WTC11 (cell line): ENCODE results near the gene DNAH14. TPM values are rescaled to one million over a fixed set of nuclear protein-coding genes. Genes with fewer than 3 reads are reported as not detected.

Source experiments
- ATAC-seq: fragments of 200-7000 bp; cut with Tn5 transposase; 2 replicates; pipeline ENCODE4 v1.10.0; 2021; ENCODE audit warnings: mild to moderate bottlenecking, moderate library complexity
- CTCF ChIA-PET: fragments of 300-600 bp; sonication (Branson Sonifier 250); formaldehyde crosslinking; loops from one replicate; lab custom pipeline; 2021; ENCODE audit warnings: antibody characterized with exemption; lab: Charles Lee
- POLR2A ChIA-PET: fragments of 350-600 bp; sonication (Branson Sonifier 250); formaldehyde crosslinking; loops from one replicate; lab custom pipeline; 2021; ENCODE audit warnings: antibody characterized with exemption; lab: Charles Lee
- DNase-seq: peaks from one replicate; pipeline ENCODE4 v3.0.0; 2021; ENCODE audit warnings: low spot score
- H3K27ac Mint-ChIP-seq: 2 replicates; pipeline ENCODE4 v1.8.0; 2021; ENCODE audit warnings: mixed read lengths
- H3K27me3 Mint-ChIP-seq: 2 replicates; pipeline ENCODE4 v1.8.0; 2021; ENCODE audit warnings: low read depth, mild to moderate bottlenecking, moderate library complexity, mixed read lengths
- H3K36me3 Mint-ChIP-seq: 2 replicates; pipeline ENCODE4 v1.8.0; 2021; ENCODE audit warnings: mixed read lengths
- H3K4me1 Mint-ChIP-seq: 2 replicates; pipeline ENCODE4 v1.8.0; 2022; ENCODE audit warnings: mixed read lengths
- H3K4me3 Mint-ChIP-seq: 2 replicates; pipeline ENCODE4 v1.8.0; 2021; ENCODE audit warnings: mild to moderate bottlenecking, moderate library complexity, mixed read lengths
- H3K9me3 Mint-ChIP-seq: 2 replicates; pipeline ENCODE4 v1.8.0; 2021; ENCODE audit warnings: mixed read lengths
- CREB1 ChIP-seq: sonication (generic); formaldehyde crosslinking; IDR thresholded peaks from 2 replicates; pipeline ENCODE4 v1.8.0; 2023; ENCODE audit warnings: mild to moderate bottlenecking, missing genetic modification reagents
- ELF4 ChIP-seq: sonication (generic); formaldehyde crosslinking; IDR thresholded peaks from 2 replicates; pipeline ENCODE4 v1.8.1; 2022; ENCODE audit warnings: low read depth, mild to moderate bottlenecking, moderate library complexity, missing genetic modification reagents
- GABPB1 ChIP-seq: sonication (generic); formaldehyde crosslinking; IDR thresholded peaks from 2 replicates; pipeline ENCODE4 v1.8.1; 2023; ENCODE audit warnings: mild to moderate bottlenecking, missing genetic modification reagents
- GTF2I ChIP-seq: fragments of 250-450 bp; sonication (Bioruptor Pico); conservative IDR thresholded peaks from 2 replicates; pipeline ENCODE4 v1.4.0; 2021; ENCODE audit warnings: mild to moderate bottlenecking
- IRF2 ChIP-seq: sonication (generic); formaldehyde crosslinking; IDR thresholded peaks from 2 replicates; pipeline ENCODE4 v1.8.0; 2022; ENCODE audit warnings: low read depth, missing genetic modification reagents, borderline replicate concordance
- NFE2L1 ChIP-seq: sonication (generic); formaldehyde crosslinking; IDR thresholded peaks from 2 replicates; pipeline ENCODE4 v1.8.1; 2023; ENCODE audit warnings: missing genetic modification reagents
- NFYB ChIP-seq: sonication (generic); formaldehyde crosslinking; conservative IDR thresholded peaks from 2 replicates; pipeline ENCODE4 v1.8.0; 2022; ENCODE audit warnings: low read depth, missing genetic modification reagents
- PRRX2 ChIP-seq: fragments of 250-450 bp; sonication (Bioruptor Pico); IDR thresholded peaks from 2 replicates; pipeline ENCODE4 v1.8.0; 2021; ENCODE audit warnings: mild to moderate bottlenecking
- TCF7 ChIP-seq: sonication (generic); formaldehyde crosslinking; IDR thresholded peaks from 2 replicates; pipeline ENCODE4 v1.8.0; 2022; ENCODE audit warnings: mild to moderate bottlenecking, low read depth, missing genetic modification reagents, moderate library complexity
- ZNF232 ChIP-seq: sonication (generic); formaldehyde crosslinking; IDR thresholded peaks from 2 replicates; pipeline ENCODE4 v1.8.0; 2022; ENCODE audit warnings: mild to moderate bottlenecking, missing genetic modification reagents
- ZNF396 ChIP-seq: fragments of 250-450 bp; sonication (Bioruptor Pico); IDR thresholded peaks from 2 replicates; pipeline ENCODE4 v1.8.0; 2021; ENCODE audit warnings: mild to moderate bottlenecking, moderate library complexity, borderline replicate concordance
- total RNA-seq: library from RNA; stranded (reverse); gene quantifications from 3 replicates; pipeline ENCODE4 v1.2.3, GENCODE V29; 2021
- TF ChIP-seq, protein P1 (sequence below): sonication (generic); formaldehyde crosslinking; IDR thresholded peaks from 2 replicates; pipeline ENCODE4 v1.8.0; 2022; ENCODE audit warnings: mild to moderate bottlenecking, missing genetic modification reagents
- TF ChIP-seq, protein P2 (sequence below): sonication (generic); formaldehyde crosslinking; IDR thresholded peaks from 2 replicates; pipeline ENCODE4 v1.8.0; 2023; ENCODE audit warnings: missing genetic modification reagents, mild to moderate bottlenecking, borderline replicate concordance
- TF ChIP-seq, protein P3 (sequence below): fragments of 250-450 bp; sonication (Bioruptor Pico); conservative IDR thresholded peaks from 2 replicates; pipeline ENCODE4 v1.9.0; 2021; ENCODE audit warnings: mild to moderate bottlenecking
- TF ChIP-seq, protein P4 (sequence below): sonication (generic); formaldehyde crosslinking; IDR thresholded peaks from 2 replicates; pipeline ENCODE4 v1.8.1; 2022; ENCODE audit warnings: missing genetic modification reagents, borderline replicate concordance
- TF ChIP-seq, protein P5 (sequence below): sonication (generic); formaldehyde crosslinking; conservative IDR thresholded peaks from 2 replicates; pipeline ENCODE4 v1.8.1; 2023; ENCODE audit warnings: mild to moderate bottlenecking, low read depth, missing genetic modification reagents, moderate library complexity
- TF ChIP-seq, protein P6 (sequence below): sonication (generic); formaldehyde crosslinking; IDR thresholded peaks from 2 replicates; pipeline ENCODE4 v1.8.0; 2022; ENCODE audit warnings: mild to moderate bottlenecking, missing genetic modification reagents
- TF ChIP-seq, protein P7 (sequence below): sonication (generic); formaldehyde crosslinking; IDR thresholded peaks from 2 replicates; pipeline ENCODE4 v1.8.1; 2022; ENCODE audit warnings: low read depth, mild to moderate bottlenecking, moderate library complexity, missing genetic modification reagents, borderline replicate concordance

The DNAH14 gene
- total RNA-seq, 1 experiment from 2014 or later: 34.1 TPM

DNA sequence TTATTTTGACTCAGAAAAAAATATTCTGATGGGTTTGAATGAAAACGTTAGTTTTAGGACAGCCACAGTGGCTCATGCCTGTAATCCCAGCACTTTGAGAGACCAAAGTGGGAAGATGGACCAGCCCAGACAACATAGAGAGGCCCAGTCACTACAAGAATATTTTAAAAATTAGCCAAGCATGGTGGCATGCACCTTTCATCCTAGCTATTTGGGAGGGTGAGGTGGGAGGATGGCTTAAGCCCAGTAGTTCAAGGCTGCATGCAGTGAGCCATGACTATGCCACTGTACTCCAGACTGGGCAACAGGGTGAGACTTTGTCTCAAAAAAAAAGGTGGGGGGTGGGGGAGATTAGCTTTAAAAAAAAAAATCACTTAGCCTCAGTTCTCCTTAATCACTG is 370.9 kb downstream of the DNAH14 start:
- TF ChIP-seq TCF7 (CRISPR knock-in tag) (no peak), IRF2 (CRISPR knock-in tag) (no peak), GTF2I (CRISPR knock-in tag) (no peak), NFYB (no peak), ZNF232 (CRISPR knock-in tag) (no peak), NFE2L1 (no peak), PRRX2 (CRISPR knock-in tag) (no peak), ELF4 (no peak), ZNF396 (CRISPR knock-in tag) (no peak), CREB1 (CRISPR knock-in tag) (no peak), GABPB1 (CRISPR knock-in tag) (no peak)
- TF ChIP-seq, protein P1, sequence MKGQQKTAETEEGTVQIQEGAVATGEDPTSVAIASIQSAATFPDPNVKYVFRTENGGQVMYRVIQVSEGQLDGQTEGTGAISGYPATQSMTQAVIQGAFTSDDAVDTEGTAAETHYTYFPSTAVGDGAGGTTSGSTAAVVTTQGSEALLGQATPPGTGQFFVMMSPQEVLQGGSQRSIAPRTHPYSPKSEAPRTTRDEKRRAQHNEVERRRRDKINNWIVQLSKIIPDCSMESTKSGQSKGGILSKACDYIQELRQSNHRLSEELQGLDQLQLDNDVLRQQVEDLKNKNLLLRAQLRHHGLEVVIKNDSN: no peak
- TF ChIP-seq, protein P2, sequence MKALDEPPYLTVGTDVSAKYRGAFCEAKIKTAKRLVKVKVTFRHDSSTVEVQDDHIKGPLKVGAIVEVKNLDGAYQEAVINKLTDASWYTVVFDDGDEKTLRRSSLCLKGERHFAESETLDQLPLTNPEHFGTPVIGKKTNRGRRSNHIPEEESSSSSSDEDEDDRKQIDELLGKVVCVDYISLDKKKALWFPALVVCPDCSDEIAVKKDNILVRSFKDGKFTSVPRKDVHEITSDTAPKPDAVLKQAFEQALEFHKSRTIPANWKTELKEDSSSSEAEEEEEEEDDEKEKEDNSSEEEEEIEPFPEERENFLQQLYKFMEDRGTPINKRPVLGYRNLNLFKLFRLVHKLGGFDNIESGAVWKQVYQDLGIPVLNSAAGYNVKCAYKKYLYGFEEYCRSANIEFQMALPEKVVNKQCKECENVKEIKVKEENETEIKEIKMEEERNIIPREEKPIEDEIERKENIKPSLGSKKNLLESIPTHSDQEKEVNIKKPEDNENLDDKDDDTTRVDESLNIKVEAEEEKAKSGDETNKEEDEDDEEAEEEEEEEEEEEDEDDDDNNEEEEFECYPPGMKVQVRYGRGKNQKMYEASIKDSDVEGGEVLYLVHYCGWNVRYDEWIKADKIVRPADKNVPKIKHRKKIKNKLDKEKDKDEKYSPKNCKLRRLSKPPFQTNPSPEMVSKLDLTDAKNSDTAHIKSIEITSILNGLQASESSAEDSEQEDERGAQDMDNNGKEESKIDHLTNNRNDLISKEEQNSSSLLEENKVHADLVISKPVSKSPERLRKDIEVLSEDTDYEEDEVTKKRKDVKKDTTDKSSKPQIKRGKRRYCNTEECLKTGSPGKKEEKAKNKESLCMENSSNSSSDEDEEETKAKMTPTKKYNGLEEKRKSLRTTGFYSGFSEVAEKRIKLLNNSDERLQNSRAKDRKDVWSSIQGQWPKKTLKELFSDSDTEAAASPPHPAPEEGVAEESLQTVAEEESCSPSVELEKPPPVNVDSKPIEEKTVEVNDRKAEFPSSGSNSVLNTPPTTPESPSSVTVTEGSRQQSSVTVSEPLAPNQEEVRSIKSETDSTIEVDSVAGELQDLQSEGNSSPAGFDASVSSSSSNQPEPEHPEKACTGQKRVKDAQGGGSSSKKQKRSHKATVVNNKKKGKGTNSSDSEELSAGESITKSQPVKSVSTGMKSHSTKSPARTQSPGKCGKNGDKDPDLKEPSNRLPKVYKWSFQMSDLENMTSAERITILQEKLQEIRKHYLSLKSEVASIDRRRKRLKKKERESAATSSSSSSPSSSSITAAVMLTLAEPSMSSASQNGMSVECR (CRISPR knock-in tag): no peak
- TF ChIP-seq, protein P3, sequence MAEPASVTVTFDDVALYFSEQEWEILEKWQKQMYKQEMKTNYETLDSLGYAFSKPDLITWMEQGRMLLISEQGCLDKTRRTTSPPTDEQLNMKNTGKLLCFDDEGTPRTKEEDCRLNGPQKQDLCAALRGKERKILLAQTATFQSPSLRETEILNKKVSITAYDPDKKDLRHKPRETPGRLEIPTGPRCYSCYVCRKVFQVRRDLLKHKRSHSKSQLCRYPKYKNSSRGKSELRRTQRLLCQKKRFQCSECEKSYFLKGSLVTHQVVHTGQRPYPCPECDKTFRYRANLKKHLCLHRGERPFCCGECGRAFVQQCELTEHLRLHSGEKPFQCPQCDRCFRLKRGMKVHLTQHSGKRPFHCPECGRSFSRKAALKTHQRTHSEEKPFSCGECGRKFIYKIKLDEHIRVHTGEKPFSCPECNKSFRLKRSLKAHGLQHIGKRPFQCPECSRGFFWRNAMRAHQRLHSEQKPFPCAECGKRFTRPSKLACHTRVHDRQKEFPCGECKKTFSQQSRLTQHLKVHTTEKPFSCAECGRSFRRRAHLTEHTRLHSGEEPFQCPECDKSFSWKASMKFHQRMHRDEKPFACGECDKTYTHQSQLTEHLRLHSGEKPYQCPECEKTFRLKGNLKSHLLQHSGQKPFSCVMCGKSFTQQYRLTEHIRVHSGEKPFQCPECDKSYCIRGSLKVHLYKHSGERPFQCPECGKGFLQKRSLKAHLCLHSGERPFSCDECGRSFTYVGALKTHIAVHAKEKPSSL (CRISPR knock-in tag): no peak
- TF ChIP-seq, protein P4, sequence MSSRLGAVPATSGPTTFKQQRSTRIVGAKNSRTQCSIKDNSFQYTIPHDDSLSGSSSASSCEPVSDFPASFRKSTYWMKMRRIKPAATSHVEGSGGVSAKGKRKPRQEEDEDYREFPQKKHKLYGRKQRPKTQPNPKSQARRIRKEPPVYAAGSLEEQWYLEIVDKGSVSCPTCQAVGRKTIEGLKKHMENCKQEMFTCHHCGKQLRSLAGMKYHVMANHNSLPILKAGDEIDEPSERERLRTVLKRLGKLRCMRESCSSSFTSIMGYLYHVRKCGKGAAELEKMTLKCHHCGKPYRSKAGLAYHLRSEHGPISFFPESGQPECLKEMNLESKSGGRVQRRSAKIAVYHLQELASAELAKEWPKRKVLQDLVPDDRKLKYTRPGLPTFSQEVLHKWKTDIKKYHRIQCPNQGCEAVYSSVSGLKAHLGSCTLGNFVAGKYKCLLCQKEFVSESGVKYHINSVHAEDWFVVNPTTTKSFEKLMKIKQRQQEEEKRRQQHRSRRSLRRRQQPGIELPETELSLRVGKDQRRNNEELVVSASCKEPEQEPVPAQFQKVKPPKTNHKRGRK (CRISPR knock-in tag): no peak
- TF ChIP-seq, protein P5, sequence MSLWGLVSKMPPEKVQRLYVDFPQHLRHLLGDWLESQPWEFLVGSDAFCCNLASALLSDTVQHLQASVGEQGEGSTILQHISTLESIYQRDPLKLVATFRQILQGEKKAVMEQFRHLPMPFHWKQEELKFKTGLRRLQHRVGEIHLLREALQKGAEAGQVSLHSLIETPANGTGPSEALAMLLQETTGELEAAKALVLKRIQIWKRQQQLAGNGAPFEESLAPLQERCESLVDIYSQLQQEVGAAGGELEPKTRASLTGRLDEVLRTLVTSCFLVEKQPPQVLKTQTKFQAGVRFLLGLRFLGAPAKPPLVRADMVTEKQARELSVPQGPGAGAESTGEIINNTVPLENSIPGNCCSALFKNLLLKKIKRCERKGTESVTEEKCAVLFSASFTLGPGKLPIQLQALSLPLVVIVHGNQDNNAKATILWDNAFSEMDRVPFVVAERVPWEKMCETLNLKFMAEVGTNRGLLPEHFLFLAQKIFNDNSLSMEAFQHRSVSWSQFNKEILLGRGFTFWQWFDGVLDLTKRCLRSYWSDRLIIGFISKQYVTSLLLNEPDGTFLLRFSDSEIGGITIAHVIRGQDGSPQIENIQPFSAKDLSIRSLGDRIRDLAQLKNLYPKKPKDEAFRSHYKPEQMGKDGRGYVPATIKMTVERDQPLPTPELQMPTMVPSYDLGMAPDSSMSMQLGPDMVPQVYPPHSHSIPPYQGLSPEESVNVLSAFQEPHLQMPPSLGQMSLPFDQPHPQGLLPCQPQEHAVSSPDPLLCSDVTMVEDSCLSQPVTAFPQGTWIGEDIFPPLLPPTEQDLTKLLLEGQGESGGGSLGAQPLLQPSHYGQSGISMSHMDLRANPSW: no peak
- TF ChIP-seq, protein P6, sequence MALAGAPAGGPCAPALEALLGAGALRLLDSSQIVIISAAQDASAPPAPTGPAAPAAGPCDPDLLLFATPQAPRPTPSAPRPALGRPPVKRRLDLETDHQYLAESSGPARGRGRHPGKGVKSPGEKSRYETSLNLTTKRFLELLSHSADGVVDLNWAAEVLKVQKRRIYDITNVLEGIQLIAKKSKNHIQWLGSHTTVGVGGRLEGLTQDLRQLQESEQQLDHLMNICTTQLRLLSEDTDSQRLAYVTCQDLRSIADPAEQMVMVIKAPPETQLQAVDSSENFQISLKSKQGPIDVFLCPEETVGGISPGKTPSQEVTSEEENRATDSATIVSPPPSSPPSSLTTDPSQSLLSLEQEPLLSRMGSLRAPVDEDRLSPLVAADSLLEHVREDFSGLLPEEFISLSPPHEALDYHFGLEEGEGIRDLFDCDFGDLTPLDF: no peak
- TF ChIP-seq, protein P7, sequence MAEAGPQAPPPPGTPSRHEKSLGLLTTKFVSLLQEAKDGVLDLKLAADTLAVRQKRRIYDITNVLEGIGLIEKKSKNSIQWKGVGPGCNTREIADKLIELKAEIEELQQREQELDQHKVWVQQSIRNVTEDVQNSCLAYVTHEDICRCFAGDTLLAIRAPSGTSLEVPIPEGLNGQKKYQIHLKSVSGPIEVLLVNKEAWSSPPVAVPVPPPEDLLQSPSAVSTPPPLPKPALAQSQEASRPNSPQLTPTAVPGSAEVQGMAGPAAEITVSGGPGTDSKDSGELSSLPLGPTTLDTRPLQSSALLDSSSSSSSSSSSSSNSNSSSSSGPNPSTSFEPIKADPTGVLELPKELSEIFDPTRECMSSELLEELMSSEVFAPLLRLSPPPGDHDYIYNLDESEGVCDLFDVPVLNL: no peak
- POLR2A ChIA-PET: no interaction called here
- Mint-ChIP-seq H3K27ac (no peak overlapping the region), H3K27me3 (no peaks in the 10 kb centered on the region; the same call in 1 of the 2 replicates), H3K4me1 (no peaks in the 10 kb centered on the region), H3K36me3 (no peaks in the 10 kb centered on the region), H3K4me3 (no peak overlapping the region), H3K9me3 (peaks cover 13% of the 10 kb centered on the region)
- ATAC-seq (no peak), DNase-seq (no peak)
- CTCF ChIA-PET: interaction anchor here (2.0 kb wide), 1 partner anchor 18 kb away, joined by 7 read pairs; no protein-coding TSS in a partner anchor
